ENCODE data around the gene CAPN7. TPM values are rescaled to one million over a fixed set of nuclear protein-coding genes. Genes with fewer than 3 reads are reported as not detected.

The CAPN7 gene
- total RNA-seq, 1 experiment from 2014 or later = 40.3 TPM

DNA sequence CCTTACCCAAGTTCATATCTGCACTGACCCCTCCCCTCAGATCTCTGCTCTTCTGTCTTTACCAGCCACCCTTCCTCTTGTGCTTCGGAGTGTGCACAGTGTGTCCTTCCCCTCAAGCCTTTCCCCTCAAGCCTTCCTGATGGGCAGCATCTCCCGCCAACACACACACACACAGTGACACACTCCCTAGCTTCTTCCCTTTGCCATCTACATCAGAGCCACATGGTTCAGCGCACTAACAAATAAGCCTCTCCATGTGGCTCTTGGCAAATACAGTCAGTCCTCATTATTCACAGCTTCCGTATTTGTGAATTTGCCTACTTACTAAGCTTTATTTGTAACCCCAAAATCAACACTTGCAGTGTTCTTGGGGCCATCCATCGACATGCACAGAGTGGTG lies 88.9 kb downstream of the CAPN7 start:
- no TSS peak for BruUV-seq (replicated peaks)
- Mint-ChIP-seq H3K36me3 (ENCODE audit: insufficient read depth, unreplicated experiment) (peaks cover 15% of the 10 kb centered on the region), H3K4me1 (ENCODE audit: low read depth, unreplicated experiment) (peaks cover 20% of the 10 kb centered on the region), H3K9me3 (ENCODE audit: unreplicated experiment) (peaks cover 17% of the 10 kb centered on the region), H3K4me3 (ENCODE audit: unreplicated experiment) (no peak overlapping the region), H3K27me3 (ENCODE audit: insufficient read depth, unreplicated experiment) (no peaks in the 10 kb centered on the region), H3K27ac (ENCODE audit: unreplicated experiment) (no peak overlapping the region)
- no peak for DNase-seq
- intact Hi-C loops (cut with micrococcal nuclease; ENCODE audit: unreplicated experiment) = no loop called here
- Histone ChIP-seq H3K9me3 (no peaks in the 10 kb centered on the region), H3K36me3 (ENCODE audit: control insufficient read depth, insufficient read depth, low read length) (no peaks in the 10 kb centered on the region), H3K4me1 (0 out of 2 replicates have a peak, but pooled peaks cover 2% of the 10 kb centered on the region), H3K27me3 (replicated peaks; ENCODE audit: control insufficient read depth, insufficient read depth, low read length) (no peaks in the 10 kb centered on the region), H3K4me3 (ENCODE audit: low read depth, low read length) (no peak overlapping the region)
- ChIA-PET POLR2A (no interaction called here), CTCF (no interaction called here)
- TF ChIP-seq CTCF (IDR thresholded peaks at IDR 0.05; ENCODE audit: insufficient read depth in 1 of 2, low read depth in 1 of 2, low read length in 1 of 2, severe bottlenecking in 1 of 2, unreplicated experiment in 1 of 2) = no peak

DNA sequence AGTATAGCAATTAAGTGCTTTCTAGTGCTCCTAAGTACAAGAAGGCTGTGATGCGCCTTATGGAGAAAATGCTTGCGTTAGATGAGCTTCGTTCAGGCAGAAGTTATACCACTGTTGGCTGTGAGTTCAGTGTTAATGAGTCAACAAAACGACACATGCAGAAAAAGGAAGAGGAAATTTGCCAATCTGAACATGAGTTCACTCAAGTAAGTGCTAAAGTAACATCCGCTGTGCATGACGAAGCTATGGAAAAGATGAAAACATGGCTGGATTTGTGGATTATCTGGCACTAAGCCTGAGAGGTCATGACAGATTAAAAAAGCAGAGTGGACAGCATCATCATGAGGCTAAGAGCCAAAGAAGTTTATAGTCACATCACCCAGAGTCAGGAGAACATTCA lies 89.5 kb downstream of the CAPN7 start:
- no peak overlapping the region for H3K27ac Mint-ChIP-seq (ENCODE audit: unreplicated experiment)
- H3K9me3 Mint-ChIP-seq (ENCODE audit: unreplicated experiment) = peaks cover 17% of the 10 kb centered on the region
- CTCF ChIA-PET = no interaction called here
- H3K36me3 Mint-ChIP-seq (ENCODE audit: insufficient read depth, unreplicated experiment) = peaks cover 19% of the 10 kb centered on the region
- Histone ChIP-seq H3K4me1 (0 out of 2 replicates have a peak, but pooled peaks cover 2% of the 10 kb centered on the region), H3K9me3 (no peaks in the 10 kb centered on the region), H3K36me3 (ENCODE audit: control insufficient read depth, insufficient read depth, low read length) (no peaks in the 10 kb centered on the region), H3K4me3 (ENCODE audit: low read depth, low read length) (no peak overlapping the region), H3K27me3 (replicated peaks; ENCODE audit: control insufficient read depth, insufficient read depth, low read length) (no peaks in the 10 kb centered on the region)
- no TSS peak for BruUV-seq (replicated peaks)
- intact Hi-C loops (cut with micrococcal nuclease; ENCODE audit: unreplicated experiment) = no loop called here
- H3K27me3 Mint-ChIP-seq (ENCODE audit: insufficient read depth, unreplicated experiment) = no peaks in the 10 kb centered on the region
- no peak for DNase-seq
- no peak for TF ChIP-seq CTCF (IDR thresholded peaks at IDR 0.05; ENCODE audit: insufficient read depth in 1 of 2, low read depth in 1 of 2, low read length in 1 of 2, severe bottlenecking in 1 of 2, unreplicated experiment in 1 of 2)
- peaks cover 20% of the 10 kb centered on the region for H3K4me1 Mint-ChIP-seq (ENCODE audit: low read depth, unreplicated experiment)
- POLR2A ChIA-PET = no interaction called here
- H3K4me3 Mint-ChIP-seq (ENCODE audit: unreplicated experiment) = no peak overlapping the region

GRCh38 chr3:15297608-15298350 lies 91.7 kb downstream of the CAPN7 start:
- Mint-ChIP-seq H3K9me3 (ENCODE audit: unreplicated experiment) (peaks cover 17% of the 10 kb centered on the region), H3K27me3 (ENCODE audit: insufficient read depth, unreplicated experiment) (no peaks in the 10 kb centered on the region), H3K4me3 (ENCODE audit: unreplicated experiment) (no peak overlapping the region), H3K36me3 (ENCODE audit: insufficient read depth, unreplicated experiment) (peaks cover 39% of the 10 kb centered on the region), H3K27ac (ENCODE audit: unreplicated experiment) (no peak overlapping the region), H3K4me1 (ENCODE audit: low read depth, unreplicated experiment) (peaks cover 20% of the 10 kb centered on the region)
- ChIA-PET CTCF (no interaction called here), POLR2A (no interaction called here)
- Histone ChIP-seq H3K4me1 (0 out of 2 replicates have a peak, but pooled peaks cover 2% of the 10 kb centered on the region), H3K9me3 (no peaks in the 10 kb centered on the region), H3K36me3 (ENCODE audit: control insufficient read depth, insufficient read depth, low read length) (no peaks in the 10 kb centered on the region), H3K27me3 (replicated peaks; ENCODE audit: control insufficient read depth, insufficient read depth, low read length) (no peaks in the 10 kb centered on the region), H3K4me3 (ENCODE audit: low read depth, low read length) (no peak overlapping the region)
- intact Hi-C loops (cut with micrococcal nuclease; ENCODE audit: unreplicated experiment) = no loop called here
- DNase-seq = no peak
- TF ChIP-seq CTCF (IDR thresholded peaks at IDR 0.05; ENCODE audit: insufficient read depth in 1 of 2, low read depth in 1 of 2, low read length in 1 of 2, severe bottlenecking in 1 of 2, unreplicated experiment in 1 of 2) = no peak
- no TSS peak for BruUV-seq (replicated peaks)

Data from Caco-2 (cell line).